KMS-11 (cell line): Measurements from ENCODE around the gene INTS13.

Source experiments
- H2AFZ ChIP-seq: fragments of 200-600 bp; sonication (generic); 2 replicates; pipeline ENCODE4 v1.6.1; 2016; ENCODE audit warnings: antibody characterized with exemption, mixed run types, low read depth
- H3K27ac ChIP-seq: fragments of 200-600 bp; sonication (generic); 2 replicates; pipeline ENCODE4 v1.6.1; 2016; ENCODE audit warnings: mild to moderate bottlenecking, mixed run types
- H3K27me3 ChIP-seq: fragments of 200-600 bp; sonication (generic); 2 replicates; pipeline ENCODE4 v1.6.1; 2017; ENCODE audit warnings: mild to moderate bottlenecking, low read depth, mixed run types, moderate library complexity; ENCODE audit not compliant: insufficient read depth
- H3K36me3 ChIP-seq: fragments of 200-600 bp; sonication (generic); 2 replicates; pipeline ENCODE4 v1.6.1; 2017; ENCODE audit warnings: mild to moderate bottlenecking, mixed run types; ENCODE audit not compliant: insufficient read depth
- H3K4me1 ChIP-seq: fragments of 200-600 bp; sonication (generic); 2 replicates; pipeline ENCODE4 v1.6.1; 2016; ENCODE audit warnings: mild to moderate bottlenecking, low read depth, mixed run types; ENCODE audit not compliant: poor library complexity, severe bottlenecking
- H3K4me2 ChIP-seq: fragments of 200-600 bp; sonication (generic); 2 replicates; pipeline ENCODE4 v1.7.0; 2016; ENCODE audit warnings: mild to moderate bottlenecking, mixed run types
- H3K4me3 ChIP-seq: fragments of 200-600 bp; sonication (generic); IDR thresholded peaks from 2 replicates; pipeline ENCODE4 v1.6.1; 2017; ENCODE audit warnings: low read depth, low read length, mixed read lengths; ENCODE audit not compliant: insufficient read depth
- H3K79me2 ChIP-seq: fragments of 200-600 bp; sonication (generic); 2 replicates; pipeline ENCODE4 v1.6.1; 2016; ENCODE audit warnings: low read depth, mixed run types; ENCODE audit not compliant: insufficient read depth
- H3K9ac ChIP-seq: fragments of 200-600 bp; sonication (generic); 2 replicates; pipeline ENCODE4 v1.6.1; 2016; ENCODE audit warnings: mild to moderate bottlenecking, mixed run types
- H4K20me1 ChIP-seq: fragments of 200-600 bp; sonication (generic); 2 replicates; pipeline ENCODE4 v1.6.1; 2016; ENCODE audit warnings: mild to moderate bottlenecking, mixed run types; ENCODE audit not compliant: insufficient read depth
- TF ChIP-seq, protein P1 (sequence below): fragments of 200-600 bp; sonication (generic); conservative IDR thresholded peaks from 2 replicates; pipeline ENCODE4 v1.6.1; 2017; ENCODE audit warnings: low read depth, mild to moderate bottlenecking, antibody characterized with exemption, low read length, moderate library complexity, mixed read lengths

Gene INTS13

DNA sequence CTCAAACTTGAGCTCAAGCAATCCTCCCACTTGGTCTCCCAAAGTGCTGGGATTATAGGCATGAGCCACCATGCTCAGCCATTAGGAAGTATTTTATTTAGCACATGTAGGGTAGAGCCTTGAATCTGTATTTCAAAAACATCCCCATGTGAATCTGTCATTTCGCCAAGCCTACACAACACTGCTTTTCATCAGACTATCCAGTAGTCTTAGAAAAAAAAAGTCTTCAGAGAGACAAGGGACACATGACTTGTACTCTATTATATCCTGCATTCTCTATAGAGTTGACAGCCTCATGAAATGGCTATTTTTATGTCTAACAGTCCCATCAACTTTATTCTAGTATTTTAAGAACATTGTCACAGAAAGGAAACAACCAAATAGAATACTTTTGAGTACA, 41.0 kb upstream of the INTS13 start:
- Histone ChIP-seq H3K27me3 (no peaks in the 10 kb centered on the region), H3K36me3 (no peaks in the 10 kb centered on the region), H3K4me3 (no peak overlapping the region), H3K9ac (no peak overlapping the region), H3K4me1 (no peaks in the 10 kb centered on the region), H4K20me1 (no peaks in the 10 kb centered on the region), H3K79me2 (no peaks in the 10 kb centered on the region), H2AFZ (no peak overlapping the region), H3K4me2 (no peak overlapping the region), H3K27ac (no peak overlapping the region)
- TF ChIP-seq, protein P1, sequence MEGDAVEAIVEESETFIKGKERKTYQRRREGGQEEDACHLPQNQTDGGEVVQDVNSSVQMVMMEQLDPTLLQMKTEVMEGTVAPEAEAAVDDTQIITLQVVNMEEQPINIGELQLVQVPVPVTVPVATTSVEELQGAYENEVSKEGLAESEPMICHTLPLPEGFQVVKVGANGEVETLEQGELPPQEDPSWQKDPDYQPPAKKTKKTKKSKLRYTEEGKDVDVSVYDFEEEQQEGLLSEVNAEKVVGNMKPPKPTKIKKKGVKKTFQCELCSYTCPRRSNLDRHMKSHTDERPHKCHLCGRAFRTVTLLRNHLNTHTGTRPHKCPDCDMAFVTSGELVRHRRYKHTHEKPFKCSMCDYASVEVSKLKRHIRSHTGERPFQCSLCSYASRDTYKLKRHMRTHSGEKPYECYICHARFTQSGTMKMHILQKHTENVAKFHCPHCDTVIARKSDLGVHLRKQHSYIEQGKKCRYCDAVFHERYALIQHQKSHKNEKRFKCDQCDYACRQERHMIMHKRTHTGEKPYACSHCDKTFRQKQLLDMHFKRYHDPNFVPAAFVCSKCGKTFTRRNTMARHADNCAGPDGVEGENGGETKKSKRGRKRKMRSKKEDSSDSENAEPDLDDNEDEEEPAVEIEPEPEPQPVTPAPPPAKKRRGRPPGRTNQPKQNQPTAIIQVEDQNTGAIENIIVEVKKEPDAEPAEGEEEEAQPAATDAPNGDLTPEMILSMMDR, result no peak

DNA sequence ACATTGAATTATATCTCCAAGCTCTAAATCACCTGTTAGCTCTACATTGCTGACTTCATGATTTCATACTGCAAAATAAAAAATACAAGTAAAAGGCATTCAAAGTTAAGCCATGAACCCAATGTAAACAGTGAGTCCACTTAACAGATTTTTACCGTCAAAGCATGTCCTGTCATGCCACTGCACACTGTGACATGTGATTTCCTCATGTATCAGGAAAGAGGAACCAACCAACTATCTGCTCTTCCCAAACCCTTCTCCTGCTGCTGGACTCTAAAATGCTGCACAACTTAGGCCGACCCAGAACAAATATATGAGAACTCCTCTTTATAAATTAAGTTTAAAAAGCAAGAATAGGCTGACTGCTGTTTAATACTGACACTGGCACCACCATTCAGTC, 38.9 kb upstream of the INTS13 start:
- Histone ChIP-seq H3K27me3 (no peaks in the 10 kb centered on the region), H4K20me1 (no peaks in the 10 kb centered on the region), H3K9ac (no peak overlapping the region), H3K4me1 (peaks cover 13% of the 10 kb centered on the region), H3K4me3 (no peak overlapping the region), H2AFZ (no peak overlapping the region), H3K4me2 (no peak overlapping the region), H3K36me3 (no peaks in the 10 kb centered on the region), H3K79me2 (no peaks in the 10 kb centered on the region), H3K27ac (no peak overlapping the region)
- TF ChIP-seq, protein P1, result no peak

GRCh38 chr12:26971963-26972362, 34.2 kb upstream of the INTS13 start:
- H3K36me3 ChIP-seq, result no peaks in the 10 kb centered on the region
- H3K27ac ChIP-seq, result peak overlapping the region; percentile 1; the same call in 1 of the 2 replicates
- H4K20me1 ChIP-seq, result no peaks in the 10 kb centered on the region

DNA sequence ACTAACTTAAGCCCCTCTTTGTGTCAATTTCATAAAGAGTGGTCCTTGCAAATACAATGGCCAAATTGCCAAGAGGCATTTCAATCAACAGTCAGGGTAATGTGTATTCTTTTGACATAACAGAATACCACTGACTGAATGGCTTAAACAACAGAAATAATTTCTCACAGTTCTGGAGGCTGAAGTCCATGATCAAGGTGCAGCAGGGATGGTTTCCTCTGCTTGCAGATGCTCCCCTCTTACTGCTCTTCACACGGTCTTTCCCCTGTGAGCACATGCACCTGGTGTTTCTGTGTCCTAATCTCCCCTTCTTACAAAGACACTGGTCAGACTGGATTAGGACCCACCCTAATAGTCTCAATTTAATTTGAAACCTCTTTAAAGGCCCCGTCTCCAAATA, 32.4 kb upstream of the INTS13 start:
- Histone ChIP-seq H3K4me1 (peaks cover 25% of the 10 kb centered on the region), H3K27me3 (no peaks in the 10 kb centered on the region), H3K4me3 (no peak overlapping the region), H3K36me3 (no peaks in the 10 kb centered on the region), H3K27ac (no peak overlapping the region), H3K79me2 (no peaks in the 10 kb centered on the region), H2AFZ (no peak overlapping the region), H3K9ac (no peak overlapping the region), H3K4me2 (no peak overlapping the region), H4K20me1 (no peaks in the 10 kb centered on the region)
- TF ChIP-seq, protein P1, result no peak

More at GRCh38 chr12:26971963-26972362, 34.2 kb upstream of the INTS13 start:
- H3K27me3 ChIP-seq, result no peaks in the 10 kb centered on the region
- peak overlapping the region; percentile 50 for H3K4me2 ChIP-seq
- TF ChIP-seq, protein P1, result no peak
- H3K4me1 ChIP-seq, result peaks cover 25% of the 10 kb centered on the region
- H3K9ac ChIP-seq, result no peak overlapping the region
- no peak overlapping the region for H2AFZ ChIP-seq
- H3K4me3 ChIP-seq, result no peak overlapping the region
- no peaks in the 10 kb centered on the region for H3K79me2 ChIP-seq
